GM21423 (cell line): ENCODE results near the gene MRPL49.

ENCODE experiments used
- ATAC-seq: cut with Tn5 transposase; IDR thresholded peaks from one replicate; pipeline ENCODE4 v1.9.1; 2021; ENCODE audit warnings: mild to moderate bottlenecking, moderate library complexity; ENCODE audit not compliant: unreplicated experiment

Gene MRPL49

DNA sequence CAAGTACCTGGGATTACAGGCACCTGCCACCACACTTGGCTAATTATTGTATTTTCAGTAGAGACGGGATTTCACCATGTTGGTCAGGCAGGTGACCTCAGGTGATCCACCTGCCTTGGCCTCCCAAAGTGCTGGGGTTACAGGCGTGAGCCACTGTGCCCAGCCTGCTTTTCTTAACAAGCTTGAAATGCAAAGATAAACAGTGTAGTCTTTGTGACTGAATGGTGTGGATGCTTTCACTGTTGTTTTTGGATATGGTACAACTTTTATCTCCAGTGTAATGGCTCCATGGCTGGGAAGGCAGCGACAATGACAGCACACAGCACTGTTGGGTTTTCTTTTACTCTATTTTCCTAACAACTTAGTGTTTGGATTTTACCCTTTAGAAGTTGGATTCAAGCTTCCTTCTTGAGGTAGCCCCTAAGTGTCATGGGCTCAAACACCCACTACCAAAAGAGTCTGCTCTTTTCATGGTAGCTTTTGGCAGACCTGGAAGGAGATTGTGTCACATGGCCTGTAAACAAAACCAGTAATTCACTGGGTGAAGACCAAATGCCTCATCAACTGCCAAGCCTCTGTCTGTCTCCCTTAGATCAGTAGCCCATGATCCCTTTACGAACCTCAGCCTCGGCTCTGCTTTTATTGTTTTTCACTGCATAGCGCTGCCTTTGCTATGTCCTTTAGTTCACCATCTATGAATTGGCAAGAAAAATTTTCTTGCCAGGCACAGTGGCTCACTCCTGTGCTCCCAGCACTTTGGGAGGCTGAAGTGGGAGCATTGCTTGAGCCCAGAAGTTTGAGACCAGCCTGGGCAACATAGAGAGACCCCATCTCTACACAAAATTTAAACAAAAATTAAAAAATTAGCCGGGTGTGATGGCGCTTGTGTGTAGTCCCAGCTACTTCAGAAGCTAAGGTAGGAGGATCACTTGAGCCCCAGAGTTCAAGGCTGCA lies 19.7 kb upstream of the MRPL49 start:
- ATAC-seq: no peak

DNA sequence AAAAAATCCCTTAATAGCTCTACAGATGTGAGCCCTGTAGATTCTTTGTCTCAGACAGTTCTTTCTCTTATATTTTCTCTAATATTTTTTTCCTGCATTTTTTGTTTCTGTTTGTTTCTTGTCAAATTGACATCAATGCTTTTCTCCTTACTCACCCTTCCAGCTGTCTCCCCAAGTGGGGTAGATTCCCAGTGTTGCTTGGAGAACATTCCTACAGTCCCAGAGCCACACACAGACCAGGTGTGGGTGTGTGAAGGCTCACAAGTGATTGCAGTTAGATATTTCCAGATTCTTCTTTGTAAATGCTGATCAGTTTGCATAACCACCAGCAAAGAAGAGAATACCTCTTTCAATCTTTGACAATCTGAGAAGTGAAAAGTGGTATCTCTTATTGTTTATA lies 18.6 kb upstream of the MRPL49 start:
- no peak for ATAC-seq

DNA sequence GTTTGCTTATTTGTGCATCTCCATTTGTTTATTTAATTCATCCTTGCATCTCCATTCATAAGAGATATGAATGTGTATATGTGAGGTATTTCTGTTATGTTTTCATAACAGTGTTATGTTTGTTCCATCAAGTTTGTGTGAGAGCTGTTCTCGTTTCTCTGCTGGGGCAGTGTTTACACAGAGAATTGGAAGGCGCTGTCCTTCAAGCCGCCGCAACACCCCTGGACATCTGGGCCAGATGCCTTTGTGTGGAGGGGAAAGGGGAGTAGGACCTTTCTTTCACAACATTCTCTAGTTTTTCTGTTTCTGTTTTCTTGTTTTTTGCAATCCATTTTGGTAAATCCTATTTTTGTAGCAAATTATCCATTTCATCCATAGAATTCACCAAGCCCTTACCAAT lies 17.5 kb upstream of the MRPL49 start:
- ATAC-seq: no peak

DNA sequence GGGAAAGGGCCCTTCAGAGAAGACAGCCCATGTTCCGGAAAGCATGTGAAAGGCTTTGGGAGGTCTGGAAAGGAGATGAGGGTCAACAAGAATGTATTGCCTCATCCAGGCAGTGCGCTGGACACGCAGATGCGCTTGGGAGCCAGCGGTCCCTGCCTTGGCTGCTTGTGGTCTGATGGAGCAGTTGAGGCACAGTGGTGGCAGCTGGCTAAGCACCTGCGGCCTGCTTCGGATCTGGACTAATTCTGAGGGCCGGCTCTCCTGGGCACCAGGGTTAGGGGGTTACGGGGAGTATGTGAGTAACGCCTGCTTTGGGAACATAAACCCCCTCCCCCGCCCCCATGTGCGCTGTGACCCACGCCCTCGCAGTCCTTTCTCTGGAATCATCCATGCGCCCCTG lies 15.0 kb upstream of the MRPL49 start:
- ATAC-seq: no peak

DNA sequence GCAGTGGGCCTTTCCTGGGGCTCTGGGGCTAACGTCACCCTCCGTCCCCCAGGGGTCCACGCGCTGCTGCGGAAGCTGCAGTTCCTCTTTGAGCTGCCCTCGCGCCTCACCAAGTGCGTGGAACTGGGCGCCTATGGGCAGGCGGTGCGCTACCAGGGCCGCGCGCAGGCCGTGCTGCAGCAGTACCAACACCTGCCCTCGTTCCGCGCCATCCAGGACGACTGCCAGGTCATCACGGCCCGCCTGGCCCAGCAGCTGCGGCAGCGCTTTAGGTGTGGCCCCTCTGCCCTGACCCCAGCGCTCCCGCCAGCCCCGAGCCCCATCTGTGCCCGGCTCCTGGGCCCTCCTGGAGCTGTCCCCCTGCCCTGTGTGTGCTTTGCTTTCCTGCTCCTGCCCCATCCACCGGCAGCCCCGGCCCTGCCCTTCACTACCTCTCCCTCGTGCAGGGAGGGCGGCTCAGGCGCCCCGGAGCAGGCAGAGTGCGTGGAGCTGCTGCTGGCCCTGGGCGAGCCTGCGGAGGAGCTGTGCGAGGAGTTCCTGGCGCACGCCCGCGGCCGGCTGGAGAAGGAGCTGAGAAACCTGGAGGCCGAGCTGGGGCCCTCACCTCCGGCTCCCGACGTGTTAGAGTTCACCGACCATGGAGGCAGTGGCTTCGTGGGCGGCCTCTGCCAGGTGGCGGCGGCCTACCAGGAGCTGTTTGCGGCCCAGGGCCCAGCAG lies 14.2 kb upstream of the MRPL49 start:
- ATAC-seq: no peak

DNA sequence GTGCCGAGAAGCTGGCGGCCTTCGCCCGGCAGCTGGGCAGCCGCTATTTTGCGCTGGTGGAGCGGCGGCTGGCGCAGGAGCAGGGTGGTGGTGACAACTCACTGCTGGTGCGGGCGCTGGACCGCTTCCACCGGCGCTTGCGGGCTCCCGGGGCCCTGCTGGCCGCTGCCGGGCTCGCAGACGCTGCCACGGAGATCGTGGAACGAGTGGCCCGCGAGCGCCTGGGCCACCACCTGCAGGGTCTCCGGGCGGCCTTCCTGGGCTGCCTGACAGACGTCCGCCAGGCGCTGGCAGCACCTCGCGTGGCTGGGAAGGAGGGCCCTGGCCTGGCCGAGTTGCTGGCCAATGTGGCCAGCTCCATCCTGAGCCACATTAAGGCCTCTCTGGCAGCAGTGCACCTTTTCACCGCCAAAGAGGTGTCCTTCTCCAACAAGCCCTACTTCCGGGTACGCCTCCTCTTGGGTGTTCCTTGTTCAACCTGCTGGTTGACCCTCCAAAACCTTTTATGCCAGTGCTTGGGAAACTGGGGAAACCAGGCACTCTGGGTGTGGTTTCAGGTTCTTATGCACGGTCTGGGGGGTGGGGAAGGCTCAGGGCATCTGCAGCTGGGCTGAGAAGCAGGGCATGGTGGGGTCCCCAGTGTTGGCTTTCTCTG lies 13.5 kb upstream of the MRPL49 start:
- no peak for ATAC-seq

DNA sequence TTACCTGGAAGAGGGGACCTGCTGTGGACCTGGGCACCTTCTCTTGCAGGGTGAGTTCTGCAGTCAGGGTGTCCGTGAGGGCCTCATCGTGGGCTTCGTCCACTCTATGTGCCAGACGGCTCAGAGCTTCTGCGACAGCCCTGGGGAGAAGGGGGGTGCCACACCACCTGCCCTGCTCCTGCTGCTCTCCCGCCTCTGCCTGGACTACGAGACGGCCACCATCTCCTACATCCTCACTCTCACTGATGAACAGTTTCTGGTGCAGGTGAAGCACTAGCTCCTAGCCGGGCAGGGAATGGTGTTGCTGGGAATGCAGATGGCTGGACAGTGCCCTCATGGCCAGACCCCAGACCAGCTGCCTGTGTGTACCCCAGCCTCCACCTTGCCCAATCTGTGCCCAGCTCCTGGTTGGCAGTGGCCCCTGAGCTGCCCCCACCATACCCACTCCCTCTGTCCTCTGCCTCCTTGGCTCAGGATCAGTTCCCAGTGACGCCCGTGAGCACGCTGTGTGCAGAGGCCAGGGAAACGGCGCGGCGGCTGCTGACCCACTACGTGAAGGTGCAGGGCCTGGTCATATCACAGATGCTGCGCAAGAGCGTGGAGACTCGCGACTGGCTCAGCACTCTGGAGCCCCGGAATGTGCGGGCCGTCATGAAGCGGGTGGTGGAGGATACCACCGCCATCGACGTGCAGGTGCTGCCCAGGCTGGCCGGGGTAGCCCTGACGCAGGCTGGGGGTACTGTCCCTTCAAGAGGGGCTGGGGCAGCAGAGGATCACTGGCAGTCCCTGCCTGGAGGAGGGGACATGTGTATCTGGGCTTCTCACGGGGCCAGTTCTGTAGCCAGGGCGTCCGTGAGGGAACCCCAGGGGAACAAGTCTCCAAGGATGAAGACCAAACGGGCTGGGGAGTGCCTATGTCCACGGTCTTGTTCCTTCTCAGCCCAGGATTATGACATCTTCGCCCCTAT lies 12.6 kb upstream of the MRPL49 start:
- no peak for ATAC-seq

DNA sequence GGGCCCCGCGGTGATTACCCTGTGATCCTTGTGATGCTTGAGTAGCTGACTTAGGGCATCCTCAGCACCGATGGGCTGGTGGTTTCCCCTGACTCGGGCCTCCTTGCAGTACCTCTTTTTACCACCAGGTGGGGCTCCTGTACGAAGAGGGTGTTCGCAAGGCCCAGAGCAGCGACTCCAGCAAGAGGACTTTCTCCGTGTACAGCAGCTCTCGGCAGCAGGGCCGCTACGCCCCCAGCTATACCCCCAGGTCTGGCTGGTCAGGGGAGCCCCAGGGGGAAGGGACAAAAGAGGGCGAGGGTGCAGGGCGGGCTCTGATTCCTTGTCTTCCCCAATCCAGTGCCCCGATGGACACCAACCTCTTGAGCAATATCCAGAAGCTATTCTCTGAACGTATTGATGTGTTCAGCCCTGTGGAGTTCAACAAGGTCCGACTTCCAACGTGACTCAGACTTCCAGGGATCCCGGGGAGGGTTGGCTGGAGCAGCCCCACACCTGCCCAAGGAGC lies 11.7 kb upstream of the MRPL49 start:
- ATAC-seq: no peak

DNA sequence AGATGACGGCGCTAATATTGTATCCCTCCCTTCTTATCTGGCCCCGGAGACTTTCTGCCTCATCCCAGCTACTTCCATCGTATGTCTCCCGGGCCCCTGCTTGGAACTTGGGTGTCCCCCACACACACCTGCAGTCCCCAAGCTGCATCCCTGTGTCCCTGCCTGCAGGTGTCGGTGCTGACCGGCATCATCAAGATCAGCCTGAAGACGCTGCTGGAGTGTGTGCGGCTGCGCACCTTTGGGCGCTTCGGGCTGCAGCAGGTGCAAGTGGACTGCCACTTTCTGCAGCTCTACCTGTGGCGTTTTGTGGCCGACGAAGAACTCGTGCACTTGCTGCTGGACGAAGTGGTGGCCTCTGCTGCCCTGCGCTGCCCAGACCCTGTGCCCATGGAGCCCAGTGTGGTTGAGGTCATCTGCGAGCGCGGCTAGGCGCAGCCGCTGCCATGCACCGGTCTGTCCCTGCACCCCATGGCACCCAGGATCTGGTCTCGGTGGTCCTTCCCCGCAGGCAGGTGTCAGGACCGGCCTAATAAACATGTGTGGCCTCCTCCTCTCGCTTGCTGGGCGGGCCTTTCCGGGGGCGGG lies 10.9 kb upstream of the MRPL49 start:
- no peak for ATAC-seq

DNA sequence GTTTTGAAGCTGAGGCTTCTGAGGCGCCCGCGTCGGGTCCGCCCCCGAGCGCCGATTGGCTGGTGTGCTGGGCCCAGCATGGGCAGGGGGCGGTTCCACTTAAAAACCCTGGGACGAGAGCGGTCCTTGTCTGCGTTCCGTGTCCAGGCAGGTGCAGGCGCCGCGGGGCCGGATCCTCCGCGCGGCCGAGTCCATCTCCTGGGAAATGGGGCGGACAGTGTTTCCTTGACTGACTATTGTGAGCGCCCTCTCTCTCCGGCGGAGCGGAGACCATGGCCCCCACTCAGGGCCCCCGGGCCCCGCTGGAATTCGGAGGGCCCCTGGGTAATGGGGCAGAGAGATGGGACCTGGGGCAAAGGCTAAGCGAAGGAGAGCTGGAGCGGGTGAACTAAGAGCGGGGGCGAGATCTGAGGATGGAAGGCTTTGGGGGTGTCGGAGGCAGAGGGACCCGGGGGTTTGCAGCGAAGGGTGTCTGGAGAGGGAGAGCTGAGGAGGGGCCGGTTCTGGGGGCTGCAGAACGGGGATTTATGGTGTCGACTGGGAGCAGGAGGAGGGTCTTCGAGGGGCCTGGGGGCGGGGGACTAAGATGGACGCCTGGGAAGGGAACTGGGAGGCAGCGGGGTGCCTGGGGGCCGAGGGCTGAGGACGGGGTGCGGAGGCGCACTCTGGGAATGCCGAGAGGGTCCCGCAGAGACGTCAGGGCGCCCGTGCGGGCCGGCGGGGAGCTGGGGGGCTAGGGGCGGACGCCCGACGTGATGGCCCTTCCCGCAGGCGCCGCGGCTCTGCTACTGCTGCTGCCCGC lies 10.2 kb upstream of the MRPL49 start, which contains the start of gene TM7SF2:
Gene TM7SF2, plus strand, starts transcription at position 129 of the 802 bp plus-strand sequence. Its CDS starts 144 bp downstream, at position 273.
- ATAC-seq: peak; percentile 63

DNA sequence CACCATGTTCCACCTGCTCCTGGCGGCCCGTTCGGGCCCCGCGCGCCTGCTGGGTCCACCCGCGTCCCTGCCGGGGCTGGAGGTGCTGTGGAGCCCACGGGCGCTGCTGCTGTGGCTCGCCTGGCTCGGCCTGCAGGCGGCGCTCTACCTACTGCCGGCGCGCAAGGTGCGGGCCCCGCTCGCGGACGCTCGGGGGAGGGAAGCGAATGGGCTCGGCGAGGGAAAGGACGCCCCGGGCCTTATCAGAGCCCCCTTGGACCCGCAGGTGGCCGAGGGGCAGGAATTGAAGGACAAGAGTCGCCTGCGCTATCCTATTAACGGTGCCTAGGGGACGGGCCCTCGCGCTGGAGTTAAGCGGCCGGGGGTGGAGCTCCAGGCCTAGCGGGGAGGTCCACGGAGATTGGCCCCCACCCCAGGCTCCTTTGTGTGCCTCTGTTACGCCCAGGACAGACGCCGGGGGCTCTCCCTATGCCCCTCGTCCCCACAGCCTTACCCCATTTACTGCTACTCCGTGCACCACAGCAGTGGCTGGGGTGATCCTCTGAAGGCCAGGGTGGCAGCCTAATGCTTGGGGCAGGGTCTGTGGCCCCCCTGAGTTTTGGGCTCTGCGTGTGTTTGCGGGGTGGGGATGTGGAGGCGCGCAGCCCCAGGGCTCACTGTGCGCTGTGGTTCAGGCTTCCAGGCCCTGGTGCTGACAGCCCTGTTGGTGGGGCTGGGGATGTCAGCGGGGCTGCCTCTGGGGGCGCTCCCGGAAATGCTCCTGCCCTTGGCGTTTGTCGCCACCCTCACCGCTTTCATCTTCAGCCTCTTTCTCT lies 9.4 kb upstream of the MRPL49 start:
- peak; percentile 32 for ATAC-seq

DNA sequence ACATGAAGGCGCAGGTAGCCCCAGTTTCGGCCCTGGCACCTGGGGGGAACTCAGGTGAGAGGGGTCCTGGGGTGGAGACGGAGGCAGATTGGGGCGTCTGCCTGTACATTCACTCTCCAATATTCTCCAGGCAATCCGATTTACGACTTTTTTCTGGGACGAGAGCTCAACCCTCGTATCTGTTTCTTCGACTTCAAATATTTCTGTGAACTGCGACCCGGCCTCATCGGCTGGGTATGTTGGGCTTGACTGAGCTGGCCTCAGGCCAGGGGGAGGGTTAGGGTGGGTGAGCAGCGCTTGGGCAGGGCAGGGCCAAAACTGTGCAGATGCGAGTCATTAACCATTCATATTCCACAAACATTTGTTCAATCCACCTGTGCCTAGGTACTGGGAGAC lies 8.8 kb upstream of the MRPL49 start:
- ATAC-seq: no peak

DNA sequence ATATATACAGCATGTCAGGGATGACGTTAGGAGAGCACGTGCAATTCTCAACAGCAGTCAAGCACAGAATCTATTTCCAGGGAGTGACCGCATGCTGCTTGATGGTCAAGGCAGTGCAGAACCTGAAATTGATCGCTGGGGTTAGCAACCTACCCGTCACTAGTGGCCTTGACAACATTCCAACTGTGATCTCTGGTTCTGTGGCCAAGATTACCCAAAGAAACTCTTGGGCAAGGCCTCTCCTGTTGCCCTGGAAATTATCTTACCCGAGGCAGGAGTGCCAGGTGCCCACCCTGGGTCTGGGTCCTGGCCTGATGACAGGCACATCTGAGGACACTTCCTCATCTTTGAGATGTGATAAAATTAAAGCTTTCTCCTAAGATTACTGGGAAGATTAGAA lies 8.3 kb upstream of the MRPL49 start:
- ATAC-seq: no peak

DNA sequence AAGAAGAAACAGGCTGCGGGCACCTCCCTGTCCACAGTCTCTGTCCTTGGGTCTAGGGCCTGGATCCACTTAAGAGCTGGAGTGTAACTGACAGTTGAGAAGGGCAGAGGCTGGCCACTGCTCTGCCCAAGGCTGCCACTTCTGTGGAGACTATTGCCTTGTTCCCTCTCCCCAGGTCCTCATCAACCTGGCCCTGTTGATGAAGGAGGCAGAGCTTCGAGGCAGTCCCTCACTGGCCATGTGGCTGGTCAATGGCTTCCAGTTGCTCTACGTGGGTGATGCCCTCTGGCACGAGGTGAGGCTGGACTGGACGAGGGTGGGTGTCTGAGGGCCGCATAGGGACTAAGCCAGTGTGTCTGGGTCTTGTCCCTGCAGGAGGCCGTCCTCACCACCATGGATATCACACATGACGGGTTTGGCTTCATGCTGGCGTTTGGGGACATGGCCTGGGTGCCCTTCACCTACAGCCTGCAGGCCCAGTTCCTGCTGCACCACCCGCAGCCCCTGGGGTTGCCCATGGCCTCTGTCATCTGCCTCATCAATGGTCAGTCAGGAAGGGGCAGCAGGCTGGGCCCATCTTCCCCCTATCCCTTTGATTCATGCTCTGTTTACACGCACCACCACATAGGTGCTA lies 7.5 kb upstream of the MRPL49 start:
- ATAC-seq: no peak

DNA sequence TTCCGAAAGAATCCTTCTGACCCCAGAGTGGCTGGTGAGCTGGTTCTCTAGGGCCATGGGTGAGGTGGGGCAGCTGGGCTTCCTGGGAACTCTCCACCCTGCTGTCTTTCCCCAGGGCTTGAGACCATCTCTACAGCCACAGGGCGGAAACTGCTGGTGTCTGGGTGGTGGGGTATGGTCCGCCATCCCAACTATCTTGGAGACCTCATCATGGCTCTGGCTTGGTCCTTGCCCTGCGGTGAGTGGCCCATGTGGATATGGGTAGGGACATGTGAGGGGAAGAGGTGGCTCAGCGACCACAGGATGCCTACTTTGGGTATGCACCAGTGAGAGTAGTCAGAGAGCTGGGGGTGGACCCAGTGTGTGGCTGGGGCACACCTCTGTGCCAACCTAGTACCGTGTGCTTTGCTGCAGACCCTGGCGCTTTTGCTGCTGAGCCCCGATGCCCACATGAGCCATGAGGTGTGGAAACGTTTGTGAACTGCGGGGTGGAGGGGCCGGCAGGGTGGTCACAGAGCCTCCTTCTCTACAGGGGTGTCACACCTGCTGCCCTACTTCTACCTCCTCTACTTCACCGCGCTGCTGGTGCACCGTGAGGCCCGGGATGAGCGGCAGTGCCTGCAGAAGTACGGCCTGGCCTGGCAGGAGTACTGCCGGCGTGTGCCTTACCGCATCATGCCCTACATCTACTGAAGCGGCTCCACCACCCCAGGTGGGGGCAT lies 6.6 kb upstream of the MRPL49 start:
- no peak for ATAC-seq

DNA sequence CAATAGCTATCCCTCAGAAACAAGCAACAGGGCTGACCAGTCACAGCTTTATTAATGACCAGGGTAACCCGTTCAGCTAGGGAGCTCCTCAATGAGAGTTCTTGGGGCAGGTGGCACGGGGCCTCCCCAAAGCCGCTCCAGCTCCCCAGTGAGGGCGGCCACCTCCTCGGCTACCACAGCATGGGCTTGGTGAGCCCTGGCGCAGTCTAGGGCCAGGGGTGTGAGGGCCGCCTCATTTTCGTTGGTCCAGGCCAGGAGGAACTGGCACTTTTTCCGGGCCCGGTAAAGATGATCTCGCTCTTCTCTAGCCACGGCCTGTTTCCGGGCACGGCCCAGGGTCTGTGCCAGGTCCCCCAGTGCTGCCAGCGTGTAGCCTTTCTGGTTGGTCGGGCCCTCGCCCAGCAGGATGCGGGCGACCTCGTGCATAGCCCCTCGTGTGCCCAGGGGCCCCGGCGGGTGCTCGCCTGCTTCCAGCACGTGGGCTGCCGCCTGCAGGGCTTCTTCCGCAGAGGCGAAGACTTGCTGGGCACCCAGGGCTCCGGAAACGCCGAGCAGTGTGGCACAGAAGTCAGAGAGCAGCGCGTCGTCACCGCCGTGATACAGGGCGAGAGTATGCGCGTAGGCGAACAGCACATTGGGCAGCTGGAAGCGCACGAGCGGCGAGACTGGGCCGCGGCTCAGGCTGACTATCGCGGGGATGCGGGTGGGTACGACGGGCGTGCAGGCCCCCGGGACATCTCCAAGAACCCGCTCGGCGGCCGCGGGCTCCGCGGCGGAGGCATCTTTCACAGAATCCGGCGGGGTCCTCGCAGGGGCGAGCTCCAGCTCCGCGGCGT lies 5.5 kb upstream of the MRPL49 start:
- no peak for ATAC-seq
